Stimulated activated CD4-positive, alpha-beta T cell treated with anti-CD3 and anti-CD28 coated beads, Interleukin-12 subunit alpha, Interleukin-12 subunit beta, amount 100 ng/mL, for 4 hours (primary cell): ENCODE data around the gene CTBP2.
"Not testable (repeated sequence)": the region's sequence is repeated elsewhere in the genome, so short reads cannot be mapped to it uniquely, and the experiment has no call there.

Experiments
- DNase-seq: peaks from one replicate; pipeline ENCODE4 v3.0.0-alpha.2; 2020

The CTBP2 gene

DNA sequence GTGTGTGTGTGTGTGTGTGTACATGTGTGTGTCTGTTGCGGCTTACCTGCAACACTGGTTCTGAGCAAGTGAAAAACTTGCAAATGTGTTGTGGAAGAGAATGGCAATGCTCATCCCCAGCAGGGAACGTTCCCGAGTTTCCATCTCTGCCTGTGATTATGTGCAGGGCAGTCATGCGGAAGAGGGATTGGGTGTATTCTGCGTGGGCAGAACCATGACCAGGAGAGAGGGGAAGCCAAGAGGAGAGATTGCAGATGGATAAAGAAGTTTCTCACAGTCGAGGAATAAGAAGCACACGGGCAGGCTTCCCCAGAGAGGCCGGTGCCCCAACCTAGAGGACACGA lies 99.9 kb downstream of the CTBP2 start:
- no peak for DNase-seq

DNA sequence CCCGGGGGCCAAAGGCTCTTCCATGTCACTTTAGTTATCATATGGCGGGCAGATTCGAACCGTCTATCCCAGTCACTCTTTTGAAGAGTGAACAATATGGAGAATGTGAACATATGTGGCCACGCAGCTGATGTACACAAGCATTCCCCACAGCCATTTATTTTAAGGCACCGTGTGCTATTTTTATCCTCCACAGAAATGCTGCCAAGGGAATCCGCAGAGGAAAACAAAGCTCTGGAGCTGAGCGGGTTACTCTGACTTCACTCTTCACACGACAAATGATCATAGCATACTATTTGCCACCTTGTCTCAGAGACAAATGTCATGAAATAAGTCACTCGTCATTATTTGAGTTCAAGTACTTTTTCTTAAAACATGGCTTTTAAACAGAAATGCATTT lies 100.3 kb downstream of the CTBP2 start:
- DNase-seq: no peak

DNA sequence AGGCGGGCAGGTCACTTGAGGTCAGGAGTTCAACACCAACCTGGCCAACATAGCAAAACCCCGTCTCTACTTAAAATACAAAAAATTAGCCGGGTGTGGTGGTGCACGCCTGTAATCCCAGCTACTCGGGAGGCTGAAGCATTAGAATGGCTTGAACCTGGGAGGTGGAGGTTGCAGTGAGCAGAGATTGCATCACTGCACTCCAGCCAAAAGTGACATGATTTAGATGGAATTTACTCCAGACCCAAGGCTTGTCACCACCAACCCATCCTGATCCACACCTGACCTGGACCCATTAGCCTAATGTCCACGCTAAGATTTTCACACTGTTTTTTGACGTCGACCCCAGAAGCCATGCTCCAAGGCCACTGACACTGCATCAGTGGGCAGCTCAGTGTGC lies 101.0 kb downstream of the CTBP2 start:
- DNase-seq: not testable (repeated sequence)

DNA sequence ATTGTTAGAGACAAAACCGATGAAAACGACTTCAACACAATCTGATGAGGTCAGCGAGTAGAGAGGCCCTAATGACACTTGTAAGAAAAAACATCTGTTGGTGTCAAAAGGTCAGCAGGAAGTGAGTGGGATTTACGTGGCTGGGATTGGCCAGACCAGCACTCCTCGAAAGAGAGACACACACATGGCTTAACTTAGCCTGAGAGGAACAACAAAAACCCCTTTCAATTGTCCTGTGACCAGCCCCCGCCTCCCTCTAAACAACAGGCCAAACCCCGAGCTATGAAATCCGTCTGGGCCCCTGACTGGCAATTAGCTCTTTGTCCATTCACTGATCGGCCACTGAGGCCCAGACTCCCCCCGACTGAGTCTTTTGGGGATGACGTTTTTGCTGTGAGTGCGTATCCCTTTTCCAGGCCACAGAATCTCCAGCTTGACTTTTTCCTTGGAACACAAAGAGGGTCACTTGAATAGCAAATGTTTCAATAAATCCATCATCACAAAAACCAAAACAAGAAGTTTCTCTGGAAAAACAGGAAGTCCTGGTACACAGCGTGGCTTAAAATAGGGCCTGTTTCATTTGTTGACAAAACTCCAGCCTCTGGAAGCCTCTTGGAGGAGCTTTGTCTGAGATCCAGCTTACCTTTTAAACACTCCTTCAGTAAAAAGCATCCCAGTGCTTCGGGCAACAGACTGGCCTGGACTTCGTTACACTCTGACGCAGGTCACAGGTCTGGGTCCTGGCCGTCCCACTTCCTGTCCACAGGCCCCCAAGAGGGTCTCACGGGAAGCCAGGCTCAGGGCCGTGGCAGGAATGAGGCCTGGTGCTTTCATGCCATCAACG lies 103.0 kb downstream of the CTBP2 start:
- DNase-seq: no peak

DNA sequence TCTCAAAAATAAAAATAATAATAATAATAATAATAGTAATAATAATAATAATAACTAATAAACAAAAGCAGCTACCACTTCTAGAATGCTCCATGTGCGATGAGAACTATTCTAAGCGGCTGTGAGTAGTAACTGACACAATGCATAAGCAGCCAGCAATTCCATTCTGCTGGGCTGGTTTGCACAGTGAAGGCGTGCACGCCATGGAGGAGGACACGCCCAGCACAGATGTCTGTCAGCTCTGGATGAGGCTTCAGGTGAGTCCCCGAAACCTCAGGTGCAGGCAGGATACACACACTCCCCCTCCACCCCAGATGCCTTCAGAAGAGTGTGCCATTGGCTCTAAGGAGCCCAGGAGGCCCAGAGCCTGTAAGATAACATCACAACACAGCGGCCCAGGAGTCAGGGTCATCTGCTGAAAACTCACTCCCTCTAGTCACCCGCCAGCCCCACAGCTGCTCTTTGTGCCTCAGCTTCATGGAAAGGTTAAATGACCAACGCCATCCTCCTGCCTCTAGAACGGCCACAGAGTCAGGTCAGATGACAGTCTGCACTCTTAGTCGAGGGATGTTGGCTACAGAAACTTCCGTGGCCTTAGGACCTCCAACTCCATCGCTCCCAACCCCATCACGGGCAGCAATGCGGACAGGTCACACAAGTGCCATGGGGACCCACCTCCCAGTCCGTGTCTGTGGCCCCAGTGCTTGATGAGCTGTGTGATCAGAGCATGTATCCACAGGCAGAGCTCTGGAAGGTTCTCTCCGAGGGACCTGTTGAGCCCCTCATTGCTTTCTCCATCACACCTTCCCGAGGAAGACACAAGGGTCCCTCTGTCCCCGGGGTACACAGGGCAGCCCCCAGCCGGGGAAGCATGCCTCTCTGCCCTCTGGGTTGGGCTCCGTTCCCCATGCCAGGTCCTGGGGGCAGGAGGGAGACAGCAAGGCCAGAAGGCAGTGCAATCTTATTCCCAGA lies 103.9 kb downstream of the CTBP2 start:
- DNase-seq: no peak

DNA sequence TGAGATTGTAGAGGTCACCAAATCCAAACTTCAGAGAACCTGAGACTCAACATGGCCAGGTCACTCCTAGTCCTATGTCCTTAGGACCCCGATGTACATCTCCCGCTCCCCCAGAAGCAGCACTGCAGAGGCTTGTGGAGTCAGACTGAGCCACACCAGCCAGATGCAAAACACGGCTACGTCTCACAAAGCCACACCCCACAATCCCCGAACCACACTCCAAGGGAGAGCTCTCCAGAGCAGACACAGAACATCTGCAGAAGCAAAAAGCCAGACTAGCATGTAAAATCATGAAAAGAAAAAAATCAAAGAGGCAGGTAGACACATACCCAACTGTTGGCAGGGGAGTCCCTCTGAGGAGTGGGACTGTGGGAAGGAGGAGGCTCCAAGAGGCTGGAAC lies 104.9 kb downstream of the CTBP2 start:
- DNase-seq: no peak

DNA sequence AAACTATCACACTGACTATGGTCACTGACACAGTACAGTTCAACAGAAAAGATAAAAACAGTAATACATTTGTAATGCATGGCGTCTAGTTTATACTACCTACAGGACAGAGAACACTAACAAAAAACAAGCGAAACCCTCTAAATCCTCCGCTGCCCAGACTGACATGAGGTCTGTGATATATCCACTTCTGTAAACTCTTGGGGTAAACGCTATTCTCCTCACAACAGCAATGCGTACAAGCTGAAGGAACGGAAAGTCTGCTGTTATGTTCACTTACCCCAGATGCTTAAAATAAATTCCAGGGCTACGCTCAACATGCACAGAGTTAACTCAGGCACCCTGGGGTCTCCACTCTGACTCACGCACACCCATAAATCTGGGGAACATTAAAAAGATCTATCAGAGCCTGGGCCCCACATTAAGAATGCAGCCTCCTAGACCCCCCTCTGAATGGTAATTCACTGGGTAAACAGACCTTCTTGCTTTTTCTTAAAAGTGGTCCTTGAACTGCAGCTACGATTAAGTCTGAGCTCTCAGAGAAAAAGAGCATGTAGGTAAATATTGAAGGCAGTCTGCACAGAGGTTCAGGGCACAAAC lies 105.6 kb downstream of the CTBP2 start:
- no peak for DNase-seq

DNA sequence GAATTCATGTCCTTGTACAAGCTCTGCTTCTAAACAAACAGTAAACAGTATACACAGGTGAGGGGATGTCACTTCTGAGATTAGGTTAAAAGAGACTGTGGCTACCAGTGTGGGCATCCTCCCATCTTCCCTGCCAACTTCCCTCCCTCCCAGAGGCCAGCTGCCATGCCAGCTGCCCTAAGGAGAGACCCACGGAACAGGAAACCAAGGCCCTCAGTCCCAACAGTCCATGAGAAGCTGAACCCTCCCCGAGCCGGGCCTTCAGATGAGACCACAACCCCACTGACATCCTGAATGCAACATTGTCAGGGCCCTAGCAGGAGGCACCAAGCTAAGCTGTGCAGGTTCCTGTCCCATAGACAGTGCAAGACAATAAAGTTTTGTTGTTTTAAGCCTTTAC lies 106.1 kb downstream of the CTBP2 start:
- no peak for DNase-seq

DNA sequence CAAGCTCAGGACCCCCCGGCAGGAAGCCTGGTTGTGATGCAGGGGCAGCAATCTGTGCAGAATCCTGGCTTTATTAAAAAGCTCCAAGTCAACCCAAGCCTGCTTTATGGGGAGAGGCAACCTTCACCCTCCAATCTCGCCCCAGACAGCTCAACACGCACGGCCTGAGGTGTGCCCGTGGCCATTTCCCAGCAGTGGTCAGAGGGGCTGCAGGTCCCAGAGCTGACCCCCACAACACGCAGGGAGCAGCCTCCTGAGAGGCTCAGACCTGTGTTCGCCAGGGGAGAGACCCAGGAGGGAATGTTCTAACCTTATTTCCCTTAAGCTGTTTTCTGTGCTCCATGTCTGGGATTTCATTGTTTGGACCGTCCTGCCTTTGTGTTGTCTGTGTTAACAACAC lies 108.2 kb downstream of the CTBP2 start:
- no peak for DNase-seq

DNA sequence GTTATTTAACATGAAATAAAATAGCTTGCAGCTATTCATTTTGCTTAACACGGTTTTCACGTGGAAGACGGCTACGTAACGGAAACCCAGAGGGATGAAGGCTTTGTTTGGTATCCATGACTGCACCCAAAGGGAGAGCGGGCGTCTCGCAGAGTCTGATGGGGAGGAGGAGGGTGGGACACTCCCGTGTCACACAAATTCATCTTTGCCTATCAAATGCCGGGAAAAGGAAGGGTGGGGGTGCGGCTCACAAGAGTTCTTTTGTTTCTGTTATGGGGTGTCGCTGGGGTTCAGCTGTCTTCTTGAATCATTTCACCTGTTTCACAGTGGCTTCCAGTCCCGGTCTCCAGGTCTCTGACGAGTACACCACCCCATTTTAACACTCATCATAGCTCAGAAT lies 110.0 kb downstream of the CTBP2 start:
- no peak for DNase-seq

DNA sequence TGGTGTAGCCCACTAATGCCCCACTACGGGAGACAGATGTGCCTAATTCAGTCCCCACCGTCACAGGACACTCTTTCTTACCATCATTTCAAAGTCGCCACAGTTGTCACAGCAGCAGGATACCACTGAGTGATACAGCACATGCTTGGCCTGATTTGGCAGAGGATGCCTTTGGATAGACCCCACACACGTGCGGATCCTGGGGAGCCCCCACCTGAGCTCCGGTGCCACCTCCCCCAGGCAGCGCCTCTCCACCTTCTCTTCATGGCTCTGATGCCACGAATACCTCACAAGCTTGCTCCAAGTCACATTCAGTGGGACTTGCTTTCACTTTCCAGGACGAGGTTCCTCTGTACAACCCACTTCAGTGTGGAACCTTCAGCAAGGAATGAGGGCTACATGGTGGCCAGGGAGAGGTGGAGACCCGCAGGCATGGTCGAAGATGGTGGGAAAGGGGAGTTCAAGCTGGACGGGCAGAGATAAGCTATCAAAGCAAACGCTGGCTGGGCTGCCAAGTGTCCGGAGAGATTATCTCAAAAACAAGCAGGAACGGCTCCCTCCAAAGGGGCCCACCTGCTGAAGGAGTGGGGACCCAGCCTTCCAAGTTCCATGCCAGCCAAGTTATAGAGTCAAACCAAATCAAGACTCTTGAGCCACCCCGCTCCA lies 111.0 kb downstream of the CTBP2 start:
- no peak for DNase-seq

DNA sequence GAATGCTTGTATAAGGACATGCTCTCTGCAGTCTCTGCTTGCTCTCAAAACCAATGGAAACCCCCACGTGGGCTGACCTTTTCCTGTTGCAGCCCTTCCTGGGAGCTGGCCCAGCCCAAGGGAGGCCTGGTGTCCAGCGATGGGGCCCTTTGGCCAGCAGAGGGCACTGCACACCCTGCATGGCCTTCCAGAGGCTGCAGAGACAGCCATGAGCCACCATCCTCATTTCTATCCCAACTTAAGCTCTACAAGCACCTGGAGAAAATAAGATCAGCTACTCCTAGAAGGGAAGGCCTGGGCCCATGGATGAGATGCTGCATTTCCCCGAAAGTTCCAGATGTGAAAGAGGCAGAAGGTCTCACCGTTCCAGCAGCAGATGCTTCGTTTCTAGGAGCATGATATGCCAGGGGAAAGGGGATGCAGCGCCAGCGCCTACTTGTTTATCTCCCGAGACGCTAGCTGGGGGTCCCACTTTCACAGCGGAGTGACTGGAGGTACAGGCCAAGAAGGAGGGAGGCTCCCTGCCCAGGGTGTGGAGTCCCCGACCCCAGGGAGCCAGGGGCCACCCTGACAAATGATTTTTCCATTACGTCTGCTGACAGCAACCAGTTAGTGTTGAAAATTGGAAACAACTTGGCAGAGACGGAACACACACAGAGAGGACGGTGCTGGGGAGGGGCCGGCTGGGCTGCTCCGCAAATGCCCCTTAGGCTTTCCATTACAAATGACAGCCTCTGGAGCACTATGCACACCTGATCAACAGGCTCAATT lies 112.1 kb downstream of the CTBP2 start:
- DNase-seq: peak; percentile 56

DNA sequence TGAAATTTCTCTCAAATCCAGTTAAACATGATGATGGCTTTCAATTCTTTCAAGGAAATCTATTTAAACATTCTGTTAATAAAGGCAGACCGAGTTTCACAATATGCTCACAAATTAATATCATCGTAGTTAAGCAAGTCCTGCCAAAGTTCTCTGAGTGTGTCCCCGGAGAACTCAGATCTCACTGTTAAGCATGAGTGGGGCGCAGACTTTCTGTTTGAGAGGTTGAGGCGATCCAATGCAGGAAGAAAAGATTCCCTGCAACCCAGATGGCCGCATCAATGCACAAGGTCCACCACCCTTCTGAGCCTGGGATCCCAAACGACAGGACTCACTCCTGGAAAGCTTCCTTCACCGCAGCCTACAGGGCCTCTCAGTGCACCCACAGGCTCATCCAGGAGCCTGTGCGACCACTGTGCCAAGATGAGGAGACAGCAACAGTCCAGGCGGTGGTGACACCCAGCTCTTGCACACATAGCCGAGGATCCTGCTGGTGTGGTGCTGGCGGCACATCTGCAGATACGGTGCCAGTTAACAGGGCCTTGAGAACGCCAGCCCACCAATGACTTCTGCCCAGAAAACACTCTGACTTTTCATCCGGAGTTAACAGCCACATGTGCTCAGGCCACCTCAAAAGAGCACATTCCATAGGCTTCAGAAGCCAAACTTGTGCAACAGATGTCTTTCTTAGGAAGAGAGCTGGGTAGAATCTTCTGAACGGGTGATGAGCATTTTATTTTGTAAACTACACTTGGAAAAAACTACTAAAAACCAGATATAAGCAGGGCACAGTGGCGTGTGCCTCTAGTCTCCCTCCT lies 116.3 kb downstream of the CTBP2 start:
- DNase-seq: no peak

DNA sequence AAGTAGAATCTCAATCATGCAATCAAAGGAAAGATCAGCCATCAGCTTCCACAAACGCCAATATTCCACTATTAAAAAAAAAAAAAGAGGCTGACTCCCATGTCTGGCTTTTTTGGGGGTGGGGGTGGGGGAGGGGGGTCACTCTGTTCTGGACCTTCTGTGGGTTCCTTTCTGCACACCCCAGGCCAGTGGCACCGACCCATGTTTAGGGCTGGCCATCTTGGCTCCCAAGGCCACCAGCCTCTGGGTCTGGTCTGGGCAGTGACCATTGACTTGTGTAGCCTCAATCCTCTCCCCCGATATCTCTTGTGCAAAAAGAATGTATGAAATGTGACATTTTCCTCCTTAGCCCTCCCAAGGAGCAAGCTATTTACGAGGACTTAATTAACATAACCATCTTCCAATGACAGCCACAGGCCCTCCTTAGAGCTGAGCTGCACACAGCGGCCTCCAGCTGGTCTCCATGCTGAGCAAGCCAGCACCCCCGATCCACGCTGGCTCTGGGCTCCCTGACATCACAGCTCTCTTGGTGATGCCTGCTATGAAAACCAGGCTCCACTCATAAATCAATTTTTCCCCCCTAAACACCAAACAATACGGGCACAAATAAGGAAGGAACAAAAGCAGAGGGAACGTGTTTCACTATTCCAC lies 118.4 kb downstream of the CTBP2 start:
- no peak for DNase-seq

DNA sequence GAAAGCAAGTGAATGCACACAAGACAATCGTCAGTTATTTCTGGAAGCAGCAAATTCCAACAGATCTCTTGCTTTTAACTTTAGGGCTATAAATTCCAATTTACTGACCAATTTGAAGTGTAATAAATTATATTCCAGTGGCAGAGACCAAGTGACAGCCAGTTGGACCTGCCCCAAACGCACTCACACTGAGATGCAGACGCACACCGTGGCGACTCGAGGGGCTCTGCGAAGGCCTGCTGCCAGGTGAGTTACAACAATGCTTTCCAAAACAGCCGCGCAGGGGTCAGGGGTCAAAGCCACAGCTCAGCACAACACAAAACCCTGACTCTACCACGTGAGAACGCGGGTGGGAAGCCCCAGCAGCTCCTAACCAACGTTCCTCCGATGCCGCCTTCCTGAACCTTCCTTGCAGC lies 121.0 kb downstream of the CTBP2 start:
- DNase-seq: no peak

DNA sequence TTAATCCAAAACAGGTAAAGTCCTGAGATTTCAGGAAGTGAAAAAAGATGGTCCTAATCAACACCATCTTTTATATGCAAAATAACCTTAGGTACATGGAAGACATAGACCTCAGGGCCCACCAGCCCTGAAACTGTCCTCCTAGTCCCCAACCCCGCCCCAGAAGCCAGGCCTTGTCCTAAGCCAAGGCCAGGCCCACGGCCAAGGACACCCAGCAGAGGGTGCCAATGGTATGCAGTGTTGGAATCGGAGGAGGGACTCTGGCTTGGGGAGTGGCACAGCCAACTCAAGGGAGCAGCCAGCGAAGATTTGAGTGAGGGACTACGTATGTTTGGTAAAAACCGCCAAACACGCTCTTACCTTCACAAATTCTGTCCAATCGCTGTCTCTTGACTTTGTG lies 121.7 kb downstream of the CTBP2 start:
- DNase-seq: no peak

DNA sequence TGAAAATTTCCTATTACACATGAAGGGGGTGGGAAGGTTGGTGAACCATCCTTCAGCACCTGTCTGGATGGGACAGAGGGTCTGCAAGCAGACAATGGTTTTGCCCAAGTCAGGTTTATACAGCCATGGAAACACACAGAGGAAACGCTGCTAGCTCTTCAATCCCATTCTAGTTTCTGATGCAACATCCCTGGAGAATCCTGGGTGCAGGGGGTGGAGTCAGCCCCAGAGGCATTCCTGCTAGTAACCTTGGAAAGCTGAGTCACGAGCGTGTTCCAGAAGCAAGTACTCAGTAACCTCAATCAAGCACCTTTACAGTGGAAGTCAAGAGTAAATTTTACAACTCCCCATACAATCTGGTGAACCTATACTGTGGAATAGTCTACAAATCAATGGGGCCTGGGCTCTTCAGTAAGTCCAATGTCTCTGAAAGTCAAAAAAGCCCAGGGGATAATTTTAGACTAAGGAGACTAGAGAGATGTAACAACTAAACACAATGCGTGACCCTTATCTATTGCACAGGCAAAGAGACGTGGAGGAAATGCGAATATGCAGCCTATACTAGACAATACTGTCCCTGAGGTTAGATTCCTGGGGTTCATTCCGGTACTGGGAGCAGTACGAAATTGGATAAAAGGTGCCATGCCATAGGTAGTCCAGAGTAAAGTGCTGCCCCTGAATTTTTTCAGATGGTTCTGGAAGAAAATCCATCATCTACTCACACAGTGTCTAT lies 123.1 kb downstream of the CTBP2 start:
- DNase-seq: no peak

DNA sequence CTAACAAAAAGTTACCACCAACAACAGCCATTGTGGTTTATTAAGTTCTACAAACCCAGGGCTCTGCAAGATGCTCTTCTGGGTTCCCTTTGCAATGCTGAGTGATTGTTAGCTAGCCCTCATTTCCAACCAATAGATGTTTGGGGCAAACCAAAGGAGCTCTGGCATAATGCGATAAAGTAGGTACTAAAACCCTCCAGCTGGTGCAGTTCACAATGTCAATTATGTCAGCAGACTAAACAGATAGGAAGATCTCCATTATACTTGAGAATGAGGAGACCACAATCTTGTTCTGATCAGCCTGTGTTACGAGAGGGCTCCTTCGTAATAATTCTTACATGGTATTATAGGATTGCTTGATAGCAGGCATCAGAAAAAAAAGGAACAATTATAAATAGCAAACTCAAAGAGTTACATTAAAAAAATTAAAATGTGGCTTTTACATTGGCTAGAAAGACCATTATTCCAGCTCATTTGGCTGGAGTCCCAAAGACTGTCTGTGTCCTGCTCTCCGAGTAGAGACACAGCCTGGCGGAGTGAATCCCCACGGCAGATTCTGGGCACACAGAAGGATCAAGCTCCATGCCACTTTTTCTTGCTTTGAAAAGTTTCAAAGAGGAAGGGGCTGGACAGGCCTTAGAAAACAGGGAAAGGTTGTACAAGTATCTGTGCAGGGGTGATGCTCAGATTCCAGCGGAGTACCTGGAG lies 124.6 kb downstream of the CTBP2 start:
- no peak for DNase-seq

DNA sequence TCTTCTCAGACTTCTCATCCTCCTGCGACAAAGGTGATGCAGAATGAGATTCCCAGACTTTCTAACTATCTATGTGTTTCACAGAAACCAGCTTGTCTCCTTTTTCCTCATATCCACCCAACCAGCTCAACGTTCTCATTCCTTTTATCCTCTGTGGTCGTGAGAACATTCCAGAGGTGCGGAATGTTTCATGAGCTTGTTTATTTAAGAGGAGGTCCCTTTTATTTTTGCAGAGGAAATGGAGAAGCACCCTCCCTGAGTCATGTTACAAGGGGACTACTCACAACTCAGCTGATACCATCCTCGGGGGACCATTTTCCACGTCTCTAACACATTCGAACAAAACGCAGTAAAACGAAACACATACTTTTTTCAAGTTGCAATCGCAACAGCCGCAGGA lies 125.2 kb downstream of the CTBP2 start:
- no peak for DNase-seq
